ENCODE results near the gene SRPK3. TPM values are rescaled to one million over a fixed set of nuclear protein-coding genes. Genes with fewer than 3 reads are reported as not detected.

The SRPK3 gene
- total RNA-seq, 2 experiments from 2014 or later: not detected

DNA sequence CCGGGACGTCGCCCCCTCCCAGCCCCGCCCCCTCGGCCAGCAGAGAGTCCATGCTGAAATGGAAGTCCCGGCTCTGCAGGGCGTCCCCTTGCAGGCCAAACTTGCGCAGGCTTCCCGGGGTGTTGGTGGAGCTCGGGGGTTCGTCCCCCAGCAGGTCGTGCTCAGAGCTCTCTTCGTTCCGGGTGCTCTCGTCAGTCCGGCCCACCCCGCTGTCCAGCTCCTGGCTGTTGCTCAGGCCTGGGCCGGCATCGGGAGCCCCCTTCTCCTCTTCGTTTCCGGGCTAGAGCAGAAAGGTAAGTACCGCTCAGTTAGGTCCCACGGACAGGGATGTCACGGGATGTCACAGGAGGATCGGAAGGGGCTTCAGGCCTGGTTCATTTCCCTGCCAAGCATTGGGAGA is 23.8 kb downstream of the SRPK3 start:
- H4K20me1 ChIP-seq (ENCODE audit: insufficient read depth, low read length): no peaks in the 10 kb centered on the region
- H2AFZ ChIP-seq (ENCODE audit: low read length): no peak overlapping the region
- no peaks in the 10 kb centered on the region for H3K36me3 ChIP-seq (ENCODE audit: insufficient read depth, low read length)
- TF ChIP-seq, protein P1, sequence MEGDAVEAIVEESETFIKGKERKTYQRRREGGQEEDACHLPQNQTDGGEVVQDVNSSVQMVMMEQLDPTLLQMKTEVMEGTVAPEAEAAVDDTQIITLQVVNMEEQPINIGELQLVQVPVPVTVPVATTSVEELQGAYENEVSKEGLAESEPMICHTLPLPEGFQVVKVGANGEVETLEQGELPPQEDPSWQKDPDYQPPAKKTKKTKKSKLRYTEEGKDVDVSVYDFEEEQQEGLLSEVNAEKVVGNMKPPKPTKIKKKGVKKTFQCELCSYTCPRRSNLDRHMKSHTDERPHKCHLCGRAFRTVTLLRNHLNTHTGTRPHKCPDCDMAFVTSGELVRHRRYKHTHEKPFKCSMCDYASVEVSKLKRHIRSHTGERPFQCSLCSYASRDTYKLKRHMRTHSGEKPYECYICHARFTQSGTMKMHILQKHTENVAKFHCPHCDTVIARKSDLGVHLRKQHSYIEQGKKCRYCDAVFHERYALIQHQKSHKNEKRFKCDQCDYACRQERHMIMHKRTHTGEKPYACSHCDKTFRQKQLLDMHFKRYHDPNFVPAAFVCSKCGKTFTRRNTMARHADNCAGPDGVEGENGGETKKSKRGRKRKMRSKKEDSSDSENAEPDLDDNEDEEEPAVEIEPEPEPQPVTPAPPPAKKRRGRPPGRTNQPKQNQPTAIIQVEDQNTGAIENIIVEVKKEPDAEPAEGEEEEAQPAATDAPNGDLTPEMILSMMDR (conservative IDR thresholded peaks at IDR 0.05; ENCODE audit: low read length): no peak
- TF ChIP-seq EZH2phosphoT487 (IDR thresholded peaks at IDR 0.05; ENCODE audit: borderline replicate concordance, low read depth, low read length): no peak
- no peaks in the 10 kb centered on the region for H3K79me2 ChIP-seq (ENCODE audit: insufficient read depth, low read depth, low read length)
- no peak for DNase-seq (ENCODE audit: low spot score)
- no peaks in the 10 kb centered on the region for H3K9me3 ChIP-seq (ENCODE audit: low read length)
- no peak overlapping the region for H3K4me3 ChIP-seq (ENCODE audit: low read depth, low read length, poor library complexity, severe bottlenecking)
- intact Hi-C loops (cut with micrococcal nuclease; ENCODE audit: unreplicated experiment): no loop called here
- POLR2A ChIA-PET: no interaction called here
- no peaks in the 10 kb centered on the region for H3K4me1 ChIP-seq (ENCODE audit: insufficient read depth, low read length, poor library complexity, severe bottlenecking)
- CTCF ChIA-PET (ENCODE audit: unreplicated experiment): no interaction called here
- H3K9me2 ChIP-seq (ENCODE audit: insufficient read depth, low read length): no peaks in the 10 kb centered on the region
- BruUV-seq (replicated peaks): no TSS peak
- no peak overlapping the region for H3K4me2 ChIP-seq (ENCODE audit: low read length)
- H3K27ac ChIP-seq (ENCODE audit: low read depth, low read length, poor library complexity, severe bottlenecking): no peak overlapping the region

DNA sequence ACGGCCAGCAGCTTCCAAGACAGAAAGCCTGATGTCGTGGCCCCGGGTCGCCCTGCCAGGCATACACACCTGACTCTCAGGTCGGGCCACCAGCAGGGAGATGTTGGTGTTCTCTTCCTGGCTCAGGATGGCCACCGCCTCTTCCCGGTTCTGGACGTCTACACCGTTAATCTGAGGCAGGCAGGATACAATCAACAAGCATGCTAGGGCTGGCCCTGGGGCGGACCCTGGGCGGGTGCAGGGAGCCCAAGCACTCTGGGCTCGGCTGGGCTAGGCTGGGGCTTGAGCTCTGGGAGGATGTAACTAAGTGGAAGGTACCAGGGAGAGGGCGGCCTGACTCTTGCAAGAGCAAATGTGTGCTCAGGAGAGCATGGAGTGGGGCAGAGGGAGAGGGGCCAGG is 24.6 kb downstream of the SRPK3 start:
- intact Hi-C loops (cut with micrococcal nuclease; ENCODE audit: unreplicated experiment): no loop called here
- H2AFZ ChIP-seq (ENCODE audit: low read length): no peak overlapping the region
- ChIA-PET CTCF (ENCODE audit: unreplicated experiment) (no interaction called here), POLR2A (no interaction called here)
- H3K79me2 ChIP-seq (ENCODE audit: insufficient read depth, low read depth, low read length): no peaks in the 10 kb centered on the region
- H4K20me1 ChIP-seq (ENCODE audit: insufficient read depth, low read length): no peaks in the 10 kb centered on the region
- no peak for TF ChIP-seq EZH2phosphoT487 (IDR thresholded peaks at IDR 0.05; ENCODE audit: borderline replicate concordance, low read depth, low read length)
- TF ChIP-seq, protein P1 (conservative IDR thresholded peaks at IDR 0.05; ENCODE audit: low read length): no peak
- no peaks in the 10 kb centered on the region for H3K9me3 ChIP-seq (ENCODE audit: low read length)
- no peak overlapping the region for H3K27ac ChIP-seq (ENCODE audit: low read depth, low read length, poor library complexity, severe bottlenecking)
- BruUV-seq (replicated peaks): no TSS peak
- H3K4me1 ChIP-seq (ENCODE audit: insufficient read depth, low read length, poor library complexity, severe bottlenecking): no peaks in the 10 kb centered on the region
- H3K4me2 ChIP-seq (ENCODE audit: low read length): no peak overlapping the region
- no peaks in the 10 kb centered on the region for H3K9me2 ChIP-seq (ENCODE audit: insufficient read depth, low read length)
- no peak for DNase-seq (ENCODE audit: low spot score)
- no peak overlapping the region for H3K4me3 ChIP-seq (ENCODE audit: low read depth, low read length, poor library complexity, severe bottlenecking)
- H3K36me3 ChIP-seq (ENCODE audit: insufficient read depth, low read length): no peaks in the 10 kb centered on the region

DNA sequence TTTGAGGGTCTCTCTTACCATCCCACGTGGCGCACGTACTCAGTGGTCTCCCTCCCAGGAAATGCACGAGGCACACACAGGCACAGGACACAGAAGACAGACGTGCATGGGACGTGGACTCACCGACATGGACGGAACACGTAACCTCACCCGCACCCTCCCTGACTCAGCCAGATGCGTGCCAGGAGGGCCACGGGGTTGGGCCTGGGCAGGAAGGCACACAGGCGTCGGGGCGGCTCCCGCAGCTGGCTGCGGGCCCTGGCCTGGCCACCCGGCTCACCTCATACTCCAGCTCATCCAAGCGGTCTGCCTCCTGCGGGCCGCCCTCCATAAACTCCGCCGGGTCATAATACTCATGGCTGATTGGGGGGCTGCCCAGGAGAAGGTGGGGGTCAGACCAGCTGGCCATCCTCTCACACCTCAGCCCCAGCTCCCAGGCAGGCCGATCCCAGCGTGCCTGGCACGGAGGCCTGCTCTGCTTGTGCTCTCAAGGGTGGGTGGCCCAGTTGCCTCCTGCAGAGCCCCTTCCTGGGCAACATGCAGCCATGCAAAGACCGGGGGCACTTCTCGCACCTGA is 26.2 kb downstream of the SRPK3 start:
- Histone ChIP-seq H3K4me2 (ENCODE audit: low read length) (no peak overlapping the region), H3K27ac (ENCODE audit: low read depth, low read length, poor library complexity, severe bottlenecking) (no peak overlapping the region), H3K9me2 (ENCODE audit: insufficient read depth, low read length) (no peaks in the 10 kb centered on the region), H3K4me1 (ENCODE audit: insufficient read depth, low read length, poor library complexity, severe bottlenecking) (no peaks in the 10 kb centered on the region), H3K4me3 (ENCODE audit: low read depth, low read length, poor library complexity, severe bottlenecking) (no peak overlapping the region), H3K79me2 (ENCODE audit: insufficient read depth, low read depth, low read length) (no peaks in the 10 kb centered on the region), H3K36me3 (ENCODE audit: insufficient read depth, low read length) (no peaks in the 10 kb centered on the region), H3K9me3 (ENCODE audit: low read length) (no peaks in the 10 kb centered on the region), H2AFZ (ENCODE audit: low read length) (no peak overlapping the region), H4K20me1 (ENCODE audit: insufficient read depth, low read length) (no peaks in the 10 kb centered on the region)
- CTCF ChIA-PET (ENCODE audit: unreplicated experiment): no interaction called here
- DNase-seq (ENCODE audit: low spot score): no peak
- no peak for TF ChIP-seq EZH2phosphoT487 (IDR thresholded peaks at IDR 0.05; ENCODE audit: borderline replicate concordance, low read depth, low read length)
- TF ChIP-seq, protein P1 (conservative IDR thresholded peaks at IDR 0.05; ENCODE audit: low read length): no peak
- intact Hi-C loops (cut with micrococcal nuclease; ENCODE audit: unreplicated experiment): no loop called here
- no TSS peak for BruUV-seq (replicated peaks)
- POLR2A ChIA-PET: no interaction called here
